HG03565 (cell line): ENCODE results near the gene PSMB11.
"Not testable (repeated sequence)": the region's sequence is repeated elsewhere in the genome, so short reads cannot be mapped to it uniquely, and the experiment has no call there.

ENCODE experiments used
- ATAC-seq: cut with Tn5 transposase; IDR thresholded peaks from one replicate; pipeline ENCODE4 v1.9.1; 2021; ENCODE audit warnings: mild to moderate bottlenecking, moderate library complexity; ENCODE audit not compliant: unreplicated experiment

The PSMB11 gene, protein sequence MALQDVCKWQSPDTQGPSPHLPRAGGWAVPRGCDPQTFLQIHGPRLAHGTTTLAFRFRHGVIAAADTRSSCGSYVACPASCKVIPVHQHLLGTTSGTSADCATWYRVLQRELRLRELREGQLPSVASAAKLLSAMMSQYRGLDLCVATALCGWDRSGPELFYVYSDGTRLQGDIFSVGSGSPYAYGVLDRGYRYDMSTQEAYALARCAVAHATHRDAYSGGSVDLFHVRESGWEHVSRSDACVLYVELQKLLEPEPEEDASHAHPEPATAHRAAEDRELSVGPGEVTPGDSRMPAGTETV

DNA sequence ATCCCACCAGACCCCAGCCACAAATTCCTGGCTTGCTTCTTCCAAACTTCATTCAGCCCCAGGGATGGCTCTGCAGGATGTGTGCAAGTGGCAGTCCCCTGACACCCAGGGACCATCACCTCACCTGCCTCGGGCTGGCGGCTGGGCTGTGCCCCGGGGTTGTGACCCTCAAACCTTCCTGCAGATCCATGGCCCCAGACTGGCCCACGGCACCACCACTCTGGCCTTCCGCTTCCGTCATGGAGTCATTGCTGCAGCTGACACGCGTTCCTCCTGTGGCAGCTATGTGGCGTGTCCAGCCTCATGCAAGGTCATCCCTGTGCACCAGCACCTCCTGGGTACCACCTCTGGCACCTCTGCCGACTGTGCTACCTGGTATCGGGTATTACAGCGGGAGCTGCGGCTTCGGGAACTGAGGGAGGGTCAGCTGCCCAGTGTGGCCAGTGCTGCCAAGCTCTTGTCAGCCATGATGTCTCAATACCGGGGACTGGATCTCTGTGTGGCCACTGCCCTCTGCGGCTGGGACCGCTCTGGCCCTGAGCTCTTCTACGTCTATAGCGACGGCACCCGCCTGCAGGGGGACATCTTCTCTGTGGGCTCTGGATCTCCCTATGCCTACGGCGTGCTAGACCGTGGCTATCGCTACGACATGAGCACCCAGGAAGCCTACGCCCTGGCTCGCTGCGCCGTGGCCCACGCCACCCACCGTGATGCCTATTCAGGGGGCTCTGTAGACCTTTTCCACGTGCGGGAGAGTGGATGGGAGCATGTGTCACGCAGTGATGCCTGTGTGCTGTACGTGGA lies at the start of gene PSMB11:
Gene PSMB11 (plus strand): TSS at position 51 of the 804 bp plus-strand sequence. CDS start 14 bp downstream, at position 65.
- ATAC-seq = no peak

- ATAC-seq = no peak
Observed at GRCh38 chr14:22993517-22993916, 48.5 kb upstream of the PSMB11 start.

DNA sequence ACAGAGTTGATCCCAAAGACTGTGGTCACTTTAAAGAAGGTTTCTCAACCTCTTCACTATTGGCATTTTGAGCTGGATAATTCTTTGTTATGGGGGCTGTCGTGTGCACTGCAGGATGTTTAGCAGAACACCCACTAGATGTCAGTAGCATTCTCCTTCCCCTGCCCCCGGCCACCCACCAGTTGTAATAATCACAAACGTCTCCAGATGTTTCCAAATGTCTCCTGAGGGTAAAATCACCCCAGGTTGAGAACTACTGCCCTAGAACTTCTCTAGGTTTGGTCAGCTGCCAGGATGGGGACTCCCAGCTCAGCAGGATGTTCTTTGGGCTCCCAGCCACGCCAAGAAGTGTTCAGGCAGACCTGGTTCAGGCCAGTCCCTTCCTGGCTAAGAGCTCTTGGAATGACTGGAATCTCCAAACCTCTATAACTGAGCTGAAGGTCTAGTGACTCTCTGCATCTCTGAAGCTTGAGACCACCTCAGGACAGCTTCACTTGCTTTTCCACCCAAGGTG lies 47.2 kb upstream of the PSMB11 start:
- ATAC-seq = no peak

- no peak for ATAC-seq
Observed at GRCh38 chr14:22995889-22996625, 46.0 kb upstream of the PSMB11 start.

- ATAC-seq = no peak
Observed at GRCh38 chr14:22996768-22997654, 45.0 kb upstream of the PSMB11 start.

GRCh38 chr14:22997676-22998323 lies 44.2 kb upstream of the PSMB11 start:
- ATAC-seq = no peak

GRCh38 chr14:22998329-22999012 lies 43.5 kb upstream of the PSMB11 start:
- no peak for ATAC-seq

- ATAC-seq = no peak
Observed at GRCh38 chr14:23000860-23001259, 41.2 kb upstream of the PSMB11 start.

DNA sequence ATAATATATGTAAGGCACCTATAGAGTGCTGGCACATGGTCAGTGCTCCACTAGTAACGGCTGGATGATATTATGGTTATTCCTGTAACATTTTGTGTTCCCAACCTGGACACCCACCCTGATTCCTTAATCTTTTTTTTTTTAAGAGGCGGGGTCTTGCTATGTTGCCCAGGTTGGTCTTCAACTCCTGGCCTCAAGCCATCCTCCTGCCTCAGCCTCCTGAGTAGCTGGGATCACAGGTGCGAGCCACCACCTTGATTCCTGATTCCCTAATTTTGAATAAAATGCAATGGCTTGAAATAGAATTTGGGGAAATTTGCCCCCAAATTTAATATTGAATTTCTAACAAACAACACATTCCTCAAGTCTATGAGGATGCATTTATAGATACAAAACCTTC lies 39.4 kb upstream of the PSMB11 start:
- ATAC-seq = no peak

GRCh38 chr14:23004274-23004673 lies 37.7 kb upstream of the PSMB11 start:
- not testable (repeated sequence) for ATAC-seq

DNA sequence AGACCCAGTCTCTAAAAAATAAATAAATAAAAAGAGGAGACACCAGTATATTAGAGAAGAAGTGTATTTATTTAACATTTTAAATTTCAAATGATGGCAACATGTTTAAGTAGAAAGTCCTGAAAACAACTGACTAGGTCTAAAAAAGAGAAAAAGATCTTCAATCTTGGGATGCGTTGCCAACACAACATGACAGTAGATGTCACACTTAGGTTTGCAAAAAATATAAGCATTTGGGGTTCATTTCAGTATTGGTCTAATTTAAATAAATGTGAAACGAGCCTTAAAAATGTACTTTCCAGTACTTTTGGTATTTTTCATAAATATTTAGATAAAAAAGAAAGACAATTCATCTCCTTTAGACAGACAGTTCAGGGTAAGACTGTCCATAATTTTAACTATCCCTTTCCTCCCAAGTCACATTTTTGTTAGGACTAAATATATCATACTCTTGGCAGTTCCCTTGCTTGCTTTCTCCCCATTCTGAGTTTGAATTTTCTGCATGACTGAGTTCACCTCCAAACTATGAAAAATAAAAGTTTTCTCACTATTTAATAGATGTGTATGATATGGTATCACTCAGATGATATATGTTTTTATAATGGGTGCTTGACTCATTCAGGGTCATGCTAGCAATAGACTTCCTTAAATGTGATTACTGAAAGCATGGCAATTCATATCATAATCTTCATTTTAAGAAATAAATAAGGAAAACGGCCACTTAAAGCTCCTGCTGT lies 36.4 kb upstream of the PSMB11 start:
- ATAC-seq = no peak

GRCh38 chr14:23006188-23006534 lies 35.9 kb upstream of the PSMB11 start:
- no peak for ATAC-seq

DNA sequence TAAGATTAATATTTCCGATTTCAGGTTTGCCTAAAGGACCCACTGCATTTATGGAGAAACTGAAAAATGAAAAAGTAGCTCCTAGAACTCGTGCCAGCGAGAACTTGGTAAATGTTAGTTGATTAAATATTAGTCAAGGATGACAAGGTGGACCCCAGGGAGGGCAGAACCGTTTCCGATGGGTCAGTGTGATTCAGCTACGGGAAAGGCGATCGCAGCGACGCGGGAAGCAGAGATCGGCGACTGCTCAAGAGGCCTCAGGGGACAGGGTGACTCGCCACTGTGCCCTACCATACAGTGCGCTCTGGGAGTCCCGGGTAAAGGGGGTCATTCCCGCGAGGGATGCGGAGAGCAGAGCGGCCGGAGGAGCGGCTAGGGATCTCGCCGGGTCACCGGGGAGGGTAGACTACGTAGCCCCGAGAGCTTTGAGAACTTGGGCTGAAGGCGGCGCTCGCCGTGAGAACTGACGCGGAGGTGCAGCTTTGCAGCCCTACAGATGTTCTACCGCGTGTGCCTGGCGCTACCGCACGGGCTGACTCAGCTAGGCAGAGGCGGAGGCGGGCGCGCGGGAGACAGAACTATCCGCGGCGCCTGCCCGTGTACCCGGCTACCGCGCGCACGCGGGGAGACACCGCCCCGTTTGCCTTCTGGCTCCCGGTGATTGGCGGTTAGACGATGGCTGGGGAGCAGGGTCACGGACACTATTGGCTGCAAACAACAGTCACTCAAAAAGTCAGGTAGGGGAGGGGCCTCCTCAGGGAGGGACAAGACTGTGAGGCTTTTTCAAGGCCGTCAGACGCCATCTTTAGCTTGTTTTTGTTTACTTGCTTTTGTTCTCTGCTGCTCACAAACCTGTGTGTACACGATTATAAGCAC lies 35.2 kb upstream of the PSMB11 start:
- ATAC-seq = peak; percentile 91

DNA sequence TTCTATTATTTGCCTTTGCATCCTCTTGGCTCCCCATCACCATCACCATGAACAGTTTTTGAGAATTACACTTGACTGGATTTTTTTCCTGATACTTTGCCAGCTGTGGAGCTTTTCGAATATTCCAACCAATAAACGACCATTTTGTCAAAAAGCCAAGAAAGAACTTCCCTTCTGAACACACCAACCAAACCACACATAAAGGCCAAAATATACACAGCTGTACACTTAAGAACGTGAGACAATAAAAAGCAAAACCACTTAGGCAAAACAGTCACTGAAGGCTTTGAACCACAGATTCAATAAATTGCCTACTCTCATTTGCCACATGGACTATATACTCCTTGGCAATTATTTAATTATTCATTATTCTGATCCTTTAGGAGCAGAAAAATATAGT lies 33.2 kb upstream of the PSMB11 start:
- ATAC-seq = no peak

DNA sequence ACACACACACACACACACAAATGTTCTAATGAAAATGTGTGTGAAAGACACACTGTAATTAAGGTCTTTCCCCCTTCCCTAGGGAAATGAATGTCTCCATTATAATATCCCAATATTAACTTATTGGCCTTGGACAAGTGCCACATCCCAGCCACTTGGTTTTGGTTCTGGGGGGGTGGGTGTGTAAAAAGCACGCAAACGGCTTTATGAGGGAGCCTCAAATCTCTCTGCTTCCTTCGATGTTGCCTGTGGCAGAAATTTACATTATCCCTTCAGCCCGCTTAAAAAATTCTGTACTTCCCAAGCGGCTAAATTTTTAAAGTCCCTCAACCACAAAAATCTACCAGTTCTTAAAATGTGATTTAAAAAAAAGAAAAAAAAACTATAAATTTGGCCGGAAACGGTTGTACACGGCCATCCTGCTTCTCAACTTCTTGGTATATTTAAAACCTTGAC lies 32.5 kb upstream of the PSMB11 start:
- no peak for ATAC-seq

DNA sequence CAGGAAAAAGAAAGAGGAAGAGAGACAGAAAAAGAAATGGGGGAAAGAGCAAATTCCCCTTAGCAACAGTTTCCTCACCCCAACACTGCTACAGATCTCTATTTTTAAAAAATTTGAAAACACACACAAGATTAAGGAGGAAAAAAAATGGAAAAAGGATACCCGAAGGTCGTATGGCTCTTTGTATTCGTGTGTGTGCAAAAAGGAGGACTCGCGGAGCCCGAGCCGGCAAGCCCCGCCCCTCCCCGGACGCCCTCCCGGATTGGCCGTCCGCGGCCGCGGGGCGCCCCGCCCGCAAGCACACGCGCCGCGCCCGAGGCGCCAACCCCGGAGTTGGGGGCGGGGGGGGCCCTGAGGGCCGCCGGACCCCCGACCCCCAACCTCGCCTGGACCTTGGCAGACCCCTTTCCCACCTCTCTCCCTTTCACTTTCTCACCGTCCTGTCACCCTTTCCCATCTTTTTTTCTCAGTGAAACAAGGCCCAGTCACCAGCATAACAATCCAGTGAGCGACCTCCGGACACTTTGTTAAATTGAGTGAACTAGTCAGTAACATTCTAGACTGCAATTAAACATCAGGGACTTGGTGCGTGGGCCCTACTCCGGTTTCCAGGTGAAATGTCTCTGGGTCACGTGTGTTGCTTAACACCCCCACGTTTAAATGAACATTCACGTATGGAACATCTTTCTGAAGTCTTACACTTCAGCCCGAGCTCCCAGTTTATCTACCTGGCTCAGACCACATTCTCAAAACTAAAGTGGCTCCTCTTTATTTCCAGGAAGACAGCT lies 31.9 kb upstream of the PSMB11 start, which contains the start of gene C14orf93:
Gene C14orf93 (minus strand): TSS at position 205 of the 788 bp plus-strand sequence. CDS start 11,120 bp downstream, outside the sequence.
- no peak for ATAC-seq
